Urothelium cell line (cell line): ENCODE measurements around the gene GMDS.
"Not testable (repeated sequence)": the region's sequence is repeated elsewhere in the genome, so short reads cannot be mapped to it uniquely, and the experiment has no call there.

Source experiments
- DNase-seq: peaks from one replicate; pipeline ENCODE4 v3.0.0; 2011; ENCODE audit warnings: low spot score, mixed read lengths
- FAIRE-seq: peaks from 2 replicates; lab custom pipeline; 2011; peaks lifted over from hg19 to GRCh38; lab: Jason Lieb, UNC

GMDS gene

GRCh38 chr6:1679031-1679687, 566.2 kb downstream of the GMDS start:
- no peak for FAIRE-seq
- no peak for DNase-seq

- FAIRE-seq (no peak), DNase-seq (no peak)
Observed at GRCh38 chr6:1678201-1678600, 567.2 kb downstream of the GMDS start.

- DNase-seq, result no peak
- no peak for FAIRE-seq
Observed at GRCh38 chr6:1672379-1672778, 573.0 kb downstream of the GMDS start.

- FAIRE-seq, result no peak
- no peak for DNase-seq
Observed at GRCh38 chr6:1670711-1671462, 574.5 kb downstream of the GMDS start.

- FAIRE-seq, result no peak
- no peak for DNase-seq
Observed at GRCh38 chr6:1669996-1670395, 575.4 kb downstream of the GMDS start.

GRCh38 chr6:1668456-1668855, 576.9 kb downstream of the GMDS start:
- DNase-seq, FAIRE-seq: not testable (repeated sequence)

GRCh38 chr6:1667805-1668175, 577.6 kb downstream of the GMDS start:
- DNase-seq (no peak), FAIRE-seq (no peak)

GRCh38 chr6:1667012-1667804, 578.2 kb downstream of the GMDS start:
- DNase-seq (no peak), FAIRE-seq (no peak)

GRCh38 chr6:1665214-1665613, 580.2 kb downstream of the GMDS start:
- DNase-seq, result no peak
- no peak for FAIRE-seq

- DNase-seq (no peak), FAIRE-seq (no peak)
Observed at GRCh38 chr6:1664329-1664728, 581.1 kb downstream of the GMDS start.

- FAIRE-seq (no peak), DNase-seq (no peak)
Observed at GRCh38 chr6:1663511-1663910, 581.9 kb downstream of the GMDS start.

- DNase-seq (no peak), FAIRE-seq (no peak)
Observed at GRCh38 chr6:1662534-1662933, 582.9 kb downstream of the GMDS start.

GRCh38 chr6:1659816-1660215, 585.6 kb downstream of the GMDS start:
- DNase-seq (no peak), FAIRE-seq (no peak)

GRCh38 chr6:1658212-1659005, 587.0 kb downstream of the GMDS start:
- FAIRE-seq (no peak), DNase-seq (no peak)

- FAIRE-seq (no peak), DNase-seq (no peak)
Observed at GRCh38 chr6:1657771-1658165, 587.6 kb downstream of the GMDS start.

GRCh38 chr6:1657116-1657770, 588.2 kb downstream of the GMDS start:
- DNase-seq (no peak), FAIRE-seq (no peak)

GRCh38 chr6:1654054-1654453, 591.4 kb downstream of the GMDS start:
- no peak for FAIRE-seq
- DNase-seq, result no peak

GRCh38 chr6:1652842-1653241, 592.6 kb downstream of the GMDS start:
- no peak for DNase-seq
- no peak for FAIRE-seq

- DNase-seq, result no peak
- FAIRE-seq, result no peak
Observed at GRCh38 chr6:1651362-1651761, 594.0 kb downstream of the GMDS start.

- FAIRE-seq (no peak), DNase-seq (no peak)
Observed at GRCh38 chr6:1645466-1646185, 599.8 kb downstream of the GMDS start.
